LNCAP (cell line): ENCODE results near the gene MACROD2.

Experiments used
- TF ChIP-seq, protein P1 (sequence below): fragments of 450-650 bp; IDR thresholded peaks from 2 replicates; pipeline ENCODE4 v1.5.1; 2017; ENCODE audit warnings: mild to moderate bottlenecking

Gene MACROD2

DNA sequence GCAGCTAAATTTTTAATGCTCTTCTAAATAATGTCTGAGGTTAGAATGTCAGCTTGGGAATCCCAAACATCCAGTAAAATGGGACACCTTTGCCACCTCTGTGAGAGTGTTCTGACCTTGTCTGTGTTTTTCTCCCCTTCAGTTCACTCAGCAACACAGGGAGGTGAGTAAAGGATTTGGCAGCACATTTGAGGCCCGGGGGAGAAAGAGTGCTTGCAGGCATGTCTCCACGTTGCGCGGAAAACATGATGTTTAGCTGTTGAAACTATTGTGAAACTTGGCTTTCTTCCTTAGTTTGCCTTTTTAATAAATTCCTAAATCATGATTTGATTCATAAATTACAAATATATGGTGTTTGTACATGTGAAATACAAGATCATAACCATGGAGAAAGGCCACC, 1049.9 kb downstream of the MACROD2 start:
- TF ChIP-seq, protein P1, sequence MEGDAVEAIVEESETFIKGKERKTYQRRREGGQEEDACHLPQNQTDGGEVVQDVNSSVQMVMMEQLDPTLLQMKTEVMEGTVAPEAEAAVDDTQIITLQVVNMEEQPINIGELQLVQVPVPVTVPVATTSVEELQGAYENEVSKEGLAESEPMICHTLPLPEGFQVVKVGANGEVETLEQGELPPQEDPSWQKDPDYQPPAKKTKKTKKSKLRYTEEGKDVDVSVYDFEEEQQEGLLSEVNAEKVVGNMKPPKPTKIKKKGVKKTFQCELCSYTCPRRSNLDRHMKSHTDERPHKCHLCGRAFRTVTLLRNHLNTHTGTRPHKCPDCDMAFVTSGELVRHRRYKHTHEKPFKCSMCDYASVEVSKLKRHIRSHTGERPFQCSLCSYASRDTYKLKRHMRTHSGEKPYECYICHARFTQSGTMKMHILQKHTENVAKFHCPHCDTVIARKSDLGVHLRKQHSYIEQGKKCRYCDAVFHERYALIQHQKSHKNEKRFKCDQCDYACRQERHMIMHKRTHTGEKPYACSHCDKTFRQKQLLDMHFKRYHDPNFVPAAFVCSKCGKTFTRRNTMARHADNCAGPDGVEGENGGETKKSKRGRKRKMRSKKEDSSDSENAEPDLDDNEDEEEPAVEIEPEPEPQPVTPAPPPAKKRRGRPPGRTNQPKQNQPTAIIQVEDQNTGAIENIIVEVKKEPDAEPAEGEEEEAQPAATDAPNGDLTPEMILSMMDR: no peak

DNA sequence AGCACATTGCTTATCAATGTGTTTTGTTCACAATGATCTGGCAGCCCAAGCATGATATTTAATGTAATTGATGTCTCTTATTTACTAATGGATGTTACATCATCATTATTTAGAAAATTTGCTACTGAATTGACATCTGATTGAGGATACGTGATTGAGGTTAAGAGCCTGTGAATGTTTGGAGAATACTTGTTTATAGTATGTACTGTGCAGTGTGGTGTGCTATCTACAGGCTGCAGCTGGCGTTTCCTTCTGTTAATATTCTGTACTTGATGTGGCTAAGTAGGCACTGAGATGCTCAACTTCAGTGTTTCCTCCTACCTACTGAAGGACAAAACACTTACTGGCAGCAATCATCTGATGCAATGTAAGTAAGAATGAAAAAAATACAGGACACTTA, 1051.7 kb downstream of the MACROD2 start:
- TF ChIP-seq, protein P1: no peak

DNA sequence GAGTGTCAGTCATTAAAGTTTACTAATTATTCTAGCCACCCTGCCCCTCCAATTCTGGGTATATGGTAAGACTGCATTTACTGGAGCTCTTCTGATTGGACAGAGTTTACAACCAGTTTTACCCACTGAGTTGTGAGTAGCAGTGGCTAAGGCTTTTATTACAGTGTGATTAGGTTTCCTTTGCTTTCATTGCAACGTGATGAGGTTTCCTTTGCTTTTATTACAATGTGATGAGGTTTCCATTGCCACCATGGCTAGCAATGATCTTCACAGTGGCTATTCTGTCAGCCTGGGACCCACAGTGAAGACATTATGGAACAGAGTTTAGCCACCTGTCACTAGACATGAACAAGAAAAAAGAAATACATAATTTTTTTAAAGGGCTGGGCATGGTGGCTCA, 1052.3 kb downstream of the MACROD2 start:
- TF ChIP-seq, protein P1: no peak

DNA sequence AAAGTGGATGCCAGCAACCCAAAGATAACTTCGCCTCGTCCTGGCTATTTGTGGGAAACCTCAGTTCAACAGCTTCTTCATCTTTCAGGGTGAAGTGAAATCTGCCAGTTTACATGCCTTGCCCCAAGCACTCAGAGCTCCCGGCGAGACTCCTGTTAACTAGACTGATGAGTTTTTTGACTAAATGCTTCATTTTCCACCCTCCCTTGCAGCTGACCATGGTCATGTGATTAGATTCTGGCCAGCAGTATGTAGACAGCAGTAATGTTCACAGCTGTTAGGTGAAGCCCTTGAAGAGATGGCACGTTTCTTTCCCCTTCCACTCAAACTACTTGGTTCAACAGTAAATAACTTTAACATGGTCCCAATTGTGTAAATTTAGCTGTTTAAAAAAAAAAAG, 1060.9 kb downstream of the MACROD2 start:
- TF ChIP-seq, protein P1: no peak

DNA sequence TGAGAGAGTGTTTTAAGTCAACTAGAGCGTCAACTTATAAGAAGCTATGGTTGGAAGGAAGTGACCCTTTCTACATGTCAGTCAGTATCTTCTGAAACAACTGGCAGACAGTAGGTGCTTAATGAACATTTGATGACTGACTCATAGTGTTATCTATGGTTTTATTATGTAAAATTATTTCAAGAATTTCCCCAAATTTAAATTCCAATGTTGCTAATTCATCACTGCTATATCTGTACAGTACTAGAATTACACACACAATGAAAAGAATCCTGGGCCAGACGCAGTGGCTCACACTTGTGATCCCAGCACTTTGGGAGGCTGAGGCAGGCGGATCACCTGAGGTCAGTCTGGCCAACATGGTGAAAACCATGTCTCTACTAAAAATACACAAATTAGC, 1063.5 kb downstream of the MACROD2 start:
- TF ChIP-seq, protein P1: no peak

DNA sequence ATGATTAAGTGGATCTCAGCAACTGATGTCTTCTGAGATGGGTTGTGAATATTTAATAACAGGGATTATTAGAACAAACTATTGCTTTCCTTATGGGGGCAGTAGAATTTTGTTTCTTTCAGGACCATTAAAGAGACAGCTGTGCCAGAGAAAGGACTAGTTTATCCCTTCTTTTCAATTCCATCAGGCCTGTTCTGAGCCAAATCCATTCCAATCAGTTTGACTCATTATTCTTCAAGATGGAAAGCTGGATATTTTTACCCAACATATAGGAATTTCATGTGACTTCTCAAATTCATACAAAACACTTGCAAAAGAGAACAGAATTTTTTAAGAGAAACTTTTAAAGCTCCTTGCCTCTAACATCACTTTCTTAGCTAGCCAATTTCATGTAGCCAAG, 1064.1 kb downstream of the MACROD2 start:
- TF ChIP-seq, protein P1: no peak

DNA sequence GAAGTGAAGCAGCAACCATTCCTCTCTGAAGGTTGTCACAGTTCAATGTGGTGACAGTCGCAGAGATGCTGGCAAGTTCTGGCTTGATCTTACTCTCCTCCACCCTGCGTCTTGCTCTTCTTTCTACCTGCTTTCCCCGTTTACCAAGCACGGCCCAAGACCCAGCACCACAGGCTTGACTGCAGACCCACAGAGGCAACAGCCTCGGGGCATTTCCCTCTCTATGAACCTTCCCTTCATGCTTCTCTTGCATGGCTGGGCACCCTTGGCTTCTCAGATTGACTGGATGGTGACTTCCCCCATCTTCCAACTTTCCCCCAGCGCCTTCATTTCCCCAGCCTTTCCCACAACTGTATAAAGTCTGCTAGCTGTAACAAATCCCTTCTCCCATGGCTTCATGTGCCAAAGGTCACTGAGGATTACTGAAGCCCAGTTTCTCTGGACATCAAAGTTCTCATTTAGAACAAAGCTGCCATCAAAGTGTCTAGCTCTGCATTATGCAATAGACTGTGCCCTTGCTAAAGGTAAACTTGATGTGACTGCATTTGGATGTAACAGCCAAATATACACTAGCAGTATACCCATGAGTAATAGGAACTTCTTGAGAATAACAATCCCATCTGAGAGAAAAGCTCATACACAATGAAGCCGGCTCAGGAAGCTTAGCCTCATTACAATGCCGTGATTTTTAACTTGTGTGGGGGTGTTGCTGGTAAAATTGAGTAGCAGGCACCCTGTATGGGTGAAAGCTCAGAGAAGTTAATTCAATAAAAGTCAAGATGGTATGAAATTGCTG, 1065.1 kb downstream of the MACROD2 start:
- TF ChIP-seq, protein P1: no peak

DNA sequence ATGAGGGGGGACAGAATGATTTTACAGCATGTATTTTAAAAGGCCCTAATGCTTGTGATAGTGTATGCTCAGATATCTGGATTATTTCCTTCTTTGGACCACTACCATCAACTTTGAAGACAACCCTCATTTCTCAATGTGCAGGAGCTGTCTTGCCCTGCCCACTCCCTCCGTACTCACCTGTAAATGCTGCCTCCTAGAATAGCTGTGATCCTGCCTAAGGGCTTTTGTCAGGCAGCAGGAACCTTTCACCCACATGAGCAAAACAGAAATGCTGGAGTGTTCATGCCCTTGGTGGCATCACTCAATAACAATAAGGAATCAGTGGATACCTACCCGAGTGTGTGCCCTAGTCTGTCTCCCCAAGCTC, 1065.7 kb downstream of the MACROD2 start:
- TF ChIP-seq, protein P1: no peak
